Neural cell (in vitro differentiated cells): ENCODE data around the gene CCR6. TPM values are rescaled to one million over a fixed set of nuclear protein-coding genes. Genes with fewer than 3 reads are reported as not detected.

Experiments used
- H2AFZ ChIP-seq: fragments of 200-600, 300-800 bp; sonication (generic), shearing (Covaris generic); 2 replicates; pipeline ENCODE4 v1.6.0; 2014; ENCODE audit warnings: low read depth, mild to moderate bottlenecking, antibody characterized with exemption, low read length, moderate library complexity
- H3F3A ChIP-seq: fragments of 200-600 bp; shearing (Covaris generic); 2 replicates; pipeline ENCODE4 v1.6.1; 2016; ENCODE audit warnings: mild to moderate bottlenecking, moderate library complexity, mixed read lengths, antibody characterized with exemption, low read length; ENCODE audit not compliant: insufficient read depth, poor library complexity, severe bottlenecking
- H3K27ac ChIP-seq: fragments of 200-600, 300-800 bp; sonication (generic), shearing (Covaris generic); 2 replicates; pipeline ENCODE4 v1.5.1; 2014; ENCODE audit warnings: mild to moderate bottlenecking, low read length, moderate library complexity
- H3K27me3 ChIP-seq: fragments of 300-800, 200-600 bp; sonication (generic), shearing (Covaris generic); 2 replicates; pipeline ENCODE4 v1.6.0; 2014; ENCODE audit warnings: mild to moderate bottlenecking, low read depth, low read length, moderate library complexity; ENCODE audit not compliant: insufficient read depth
- H3K36me3 ChIP-seq: fragments of 300-800, 200-600 bp; sonication (generic), shearing (Covaris generic); 2 replicates; pipeline ENCODE4 v1.5.1; 2014; ENCODE audit warnings: mild to moderate bottlenecking, antibody characterized with exemption, low read length, moderate library complexity; ENCODE audit not compliant: insufficient read depth
- H3K4me2 ChIP-seq: fragments of 300-800, 200-600 bp; sonication (generic), shearing (Covaris generic); 2 replicates; pipeline ENCODE4 v1.6.0; 2014; ENCODE audit warnings: mild to moderate bottlenecking, low read length
- H3K4me3 ChIP-seq: fragments of 300-800, 200-600 bp; sonication (generic), shearing (Covaris generic); 2 replicates; pipeline ENCODE4 v1.5.1; 2014; ENCODE audit warnings: mild to moderate bottlenecking, low read length, moderate library complexity
- H3K79me2 ChIP-seq: fragments of 200-600 bp; shearing (Covaris generic); replicated peaks from 2 replicates; pipeline ENCODE4 v1.6.0; 2014; ENCODE audit warnings: mild to moderate bottlenecking, low read length, moderate library complexity; ENCODE audit not compliant: insufficient read depth
- H3K9ac ChIP-seq: fragments of 300-800, 200-600 bp; sonication (generic), shearing (Covaris generic); 2 replicates; pipeline ENCODE4 v1.6.1; 2016; ENCODE audit warnings: mild to moderate bottlenecking, low read length, mixed read lengths
- H3K9me2 ChIP-seq: fragments of 200-600 bp; shearing (Covaris generic); 2 replicates; pipeline ENCODE4 v1.6.1; 2016; ENCODE audit warnings: mild to moderate bottlenecking, low read length, mixed read lengths; ENCODE audit not compliant: insufficient read depth
- H3K9me3 ChIP-seq: fragments of 200-600, 300-800 bp; sonication (generic), shearing (Covaris generic); 2 replicates; pipeline ENCODE4 v1.6.1; 2016; ENCODE audit warnings: mild to moderate bottlenecking, mixed run types, low read length, moderate library complexity, mixed read lengths
- H4K20me1 ChIP-seq: fragments of 200-600 bp; shearing (Covaris generic); 2 replicates; pipeline ENCODE4 v1.6.1; 2016; ENCODE audit warnings: mild to moderate bottlenecking, mixed run types; ENCODE audit not compliant: insufficient read depth
- CTCF ChIP-seq: fragments of 450-650 bp; IDR thresholded peaks from 2 replicates; pipeline ENCODE4 v1.5.1; 2014; ENCODE audit warnings: antibody characterized with exemption, mild to moderate bottlenecking, moderate library complexity; ENCODE audit not compliant: poor library complexity, severe bottlenecking
- EP300 ChIP-seq: fragments of 450-650 bp; conservative IDR thresholded peaks from 2 replicates; pipeline ENCODE4 v1.6.1; 2014; ENCODE audit warnings: antibody characterized with exemption, mild to moderate bottlenecking, moderate library complexity; ENCODE audit not compliant: poor library complexity, severe bottlenecking
- EZH2 ChIP-seq: fragments of 200-600, 300-800 bp; shearing (Covaris generic), sonication (generic); IDR thresholded peaks from 2 replicates; pipeline ENCODE4 v1.6.1; 2014; ENCODE audit warnings: antibody characterized with exemption, low read length, borderline replicate concordance, mild to moderate bottlenecking; ENCODE audit not compliant: insufficient read depth, poor library complexity, severe bottlenecking
- MXI1 ChIP-seq: fragments of 450-650 bp; conservative IDR thresholded peaks from 2 replicates; pipeline ENCODE4 v1.6.1; 2014; ENCODE audit warnings: antibody characterized with exemption, mild to moderate bottlenecking; ENCODE audit not compliant: poor library complexity, severe bottlenecking
- POLR2AphosphoS5 ChIP-seq: IDR thresholded peaks from 2 replicates; pipeline ENCODE4 v1.6.1; 2012
- RAD21 ChIP-seq: fragments of 450-650 bp; conservative IDR thresholded peaks from 2 replicates; pipeline ENCODE4 v1.6.1; 2014; ENCODE audit warnings: antibody characterized with exemption, mild to moderate bottlenecking, moderate library complexity
- SMC3 ChIP-seq: fragments of 450-650 bp; conservative IDR thresholded peaks from 2 replicates; pipeline ENCODE4 v1.6.1; 2014; ENCODE audit warnings: antibody characterized with exemption, mild to moderate bottlenecking, moderate library complexity; ENCODE audit not compliant: poor library complexity
- TAF1 ChIP-seq: IDR thresholded peaks from 2 replicates; pipeline ENCODE4 v1.6.1; 2012; ENCODE audit warnings: low read depth
- polyA plus RNA-seq: library from polyadenylated mRNA; depleted of rRNA; stranded (reverse); fragments of >200 nt; gene quantifications from 2 replicates; pipeline ENCODE4 v1.2.3, GENCODE V29; 2014
- TF ChIP-seq, protein P1 (sequence below): IDR thresholded peaks from 2 replicates; pipeline ENCODE4 v1.6.1; 2012; ENCODE audit warnings: borderline replicate concordance

CCR6 gene
- polyA plus RNA-seq, 1 donor from 2014 or later, result not detected

- TF ChIP-seq, protein P1, sequence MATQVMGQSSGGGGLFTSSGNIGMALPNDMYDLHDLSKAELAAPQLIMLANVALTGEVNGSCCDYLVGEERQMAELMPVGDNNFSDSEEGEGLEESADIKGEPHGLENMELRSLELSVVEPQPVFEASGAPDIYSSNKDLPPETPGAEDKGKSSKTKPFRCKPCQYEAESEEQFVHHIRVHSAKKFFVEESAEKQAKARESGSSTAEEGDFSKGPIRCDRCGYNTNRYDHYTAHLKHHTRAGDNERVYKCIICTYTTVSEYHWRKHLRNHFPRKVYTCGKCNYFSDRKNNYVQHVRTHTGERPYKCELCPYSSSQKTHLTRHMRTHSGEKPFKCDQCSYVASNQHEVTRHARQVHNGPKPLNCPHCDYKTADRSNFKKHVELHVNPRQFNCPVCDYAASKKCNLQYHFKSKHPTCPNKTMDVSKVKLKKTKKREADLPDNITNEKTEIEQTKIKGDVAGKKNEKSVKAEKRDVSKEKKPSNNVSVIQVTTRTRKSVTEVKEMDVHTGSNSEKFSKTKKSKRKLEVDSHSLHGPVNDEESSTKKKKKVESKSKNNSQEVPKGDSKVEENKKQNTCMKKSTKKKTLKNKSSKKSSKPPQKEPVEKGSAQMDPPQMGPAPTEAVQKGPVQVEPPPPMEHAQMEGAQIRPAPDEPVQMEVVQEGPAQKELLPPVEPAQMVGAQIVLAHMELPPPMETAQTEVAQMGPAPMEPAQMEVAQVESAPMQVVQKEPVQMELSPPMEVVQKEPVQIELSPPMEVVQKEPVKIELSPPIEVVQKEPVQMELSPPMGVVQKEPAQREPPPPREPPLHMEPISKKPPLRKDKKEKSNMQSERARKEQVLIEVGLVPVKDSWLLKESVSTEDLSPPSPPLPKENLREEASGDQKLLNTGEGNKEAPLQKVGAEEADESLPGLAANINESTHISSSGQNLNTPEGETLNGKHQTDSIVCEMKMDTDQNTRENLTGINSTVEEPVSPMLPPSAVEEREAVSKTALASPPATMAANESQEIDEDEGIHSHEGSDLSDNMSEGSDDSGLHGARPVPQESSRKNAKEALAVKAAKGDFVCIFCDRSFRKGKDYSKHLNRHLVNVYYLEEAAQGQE, result no peak
- TF ChIP-seq POLR2AphosphoS5 (no peak), EP300 (no peak), SMC3 (no peak), MXI1 (no peak), EZH2 (no peak), CTCF (no peak), RAD21 (no peak), TAF1 (no peak)
- no peaks in the 10 kb centered on the region for H3K9me3 ChIP-seq
- no peaks in the 10 kb centered on the region for H3F3A ChIP-seq
- H2AFZ ChIP-seq, result no peak overlapping the region
- no peak overlapping the region for H3K27ac ChIP-seq
- H3K4me3 ChIP-seq, result no peak overlapping the region
- H3K79me2 ChIP-seq, result no peaks in the 10 kb centered on the region
- H4K20me1 ChIP-seq, result no peaks in the 10 kb centered on the region
- H3K9me2 ChIP-seq, result no peaks in the 10 kb centered on the region
- no peak overlapping the region for H3K4me2 ChIP-seq
- no peaks in the 10 kb centered on the region for H3K36me3 ChIP-seq
- no peaks in the 10 kb centered on the region for H3K27me3 ChIP-seq
- no peak overlapping the region for H3K9ac ChIP-seq
Observed at GRCh38 chr6:167118006-167118405, 4.9 kb upstream of the CCR6 start.

DNA sequence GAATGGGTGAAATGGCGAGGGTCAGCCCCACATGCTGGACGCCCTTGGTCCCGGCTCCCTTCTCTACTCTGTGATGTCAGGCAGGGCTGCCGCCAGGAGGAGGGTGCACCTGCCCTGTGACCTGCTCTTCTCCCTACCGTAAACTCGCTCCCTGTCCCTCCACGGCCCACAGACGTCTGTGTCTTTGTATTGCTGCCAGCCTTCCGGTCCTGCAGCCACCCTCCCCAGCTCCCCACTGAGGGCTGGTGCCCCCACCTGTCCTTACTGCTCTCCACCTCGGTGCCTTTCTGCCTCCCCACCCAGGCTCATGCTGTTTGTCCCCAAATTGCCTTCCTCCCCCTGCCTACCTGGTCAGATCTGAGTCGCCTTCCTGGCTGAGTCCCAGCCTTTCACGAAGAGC, 4.1 kb upstream of the CCR6 start:
- Histone ChIP-seq H3K27me3 (no peaks in the 10 kb centered on the region), H3K4me2 (no peak overlapping the region), H3K9me2 (no peaks in the 10 kb centered on the region), H3K79me2 (no peaks in the 10 kb centered on the region), H4K20me1 (no peaks in the 10 kb centered on the region), H3F3A (no peaks in the 10 kb centered on the region), H3K9ac (no peak overlapping the region), H2AFZ (no peak overlapping the region), H3K4me3 (no peak overlapping the region), H3K27ac (no peak overlapping the region), H3K9me3 (no peaks in the 10 kb centered on the region), H3K36me3 (no peaks in the 10 kb centered on the region)
- no peak for TF ChIP-seq CTCF
- no peak for TF ChIP-seq POLR2AphosphoS5
- TF ChIP-seq, protein P1, result no peak
- no peak for TF ChIP-seq MXI1
- TF ChIP-seq EZH2, result no peak
- TF ChIP-seq EP300, result no peak
- TF ChIP-seq RAD21, result no peak
- TF ChIP-seq SMC3, result no peak
- TF ChIP-seq TAF1, result no peak
